Measurements from ENCODE around the gene C1orf105.
A peak's percentile ranks its signal among the peaks of the same experiment; 100 is the strongest.

The C1orf105 gene

DNA sequence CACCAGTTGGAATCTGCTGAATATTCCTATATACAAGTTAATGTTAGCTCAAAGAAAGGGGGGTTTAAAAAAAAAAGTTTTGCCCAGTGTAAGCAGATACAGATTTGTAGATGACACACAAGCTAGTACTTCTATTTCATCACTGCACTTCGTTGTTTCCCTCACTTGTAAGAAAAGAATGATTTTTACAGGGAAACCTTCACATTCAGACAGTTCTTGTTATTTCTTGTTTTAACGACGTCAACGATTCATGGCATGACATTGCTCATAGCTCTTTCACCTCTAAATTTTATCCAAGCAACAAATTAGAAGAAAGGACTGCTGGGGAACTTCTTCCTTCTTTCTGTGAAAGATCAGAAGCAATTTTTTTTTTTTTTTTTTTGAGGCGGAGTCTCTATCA lies 25.7 kb upstream of the C1orf105 start:
- DNase-seq: no peak
- intact Hi-C loops (cut with DNase I): loop anchor here (5.0 to 10.0 kb wide), 2 partner anchors 210 to 593 kb away; no protein-coding TSS in a partner anchor

DNA sequence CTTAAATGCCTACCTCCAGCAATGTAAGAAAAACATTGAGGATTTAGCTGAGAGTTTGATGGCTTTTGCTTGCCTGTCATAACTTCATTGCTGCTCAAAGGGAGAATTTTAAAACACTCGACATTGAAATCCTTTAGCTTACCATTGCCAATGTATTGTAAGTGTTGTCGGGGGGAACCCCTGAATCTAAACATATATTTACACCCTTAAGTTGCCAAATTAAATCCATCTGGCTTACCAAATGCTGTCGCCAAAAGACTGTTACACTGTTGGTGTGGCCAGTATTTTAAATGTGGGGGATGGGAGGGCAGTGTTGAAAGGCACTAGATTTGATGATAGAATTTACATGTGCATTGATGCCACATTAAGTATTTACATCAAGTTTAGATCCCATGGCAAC lies 24.9 kb upstream of the C1orf105 start:
- no peak for DNase-seq
- intact Hi-C loops (cut with DNase I): loop anchor here (5.0 to 10.0 kb wide), 2 partner anchors 211 to 593 kb away; no protein-coding TSS in a partner anchor

DNA sequence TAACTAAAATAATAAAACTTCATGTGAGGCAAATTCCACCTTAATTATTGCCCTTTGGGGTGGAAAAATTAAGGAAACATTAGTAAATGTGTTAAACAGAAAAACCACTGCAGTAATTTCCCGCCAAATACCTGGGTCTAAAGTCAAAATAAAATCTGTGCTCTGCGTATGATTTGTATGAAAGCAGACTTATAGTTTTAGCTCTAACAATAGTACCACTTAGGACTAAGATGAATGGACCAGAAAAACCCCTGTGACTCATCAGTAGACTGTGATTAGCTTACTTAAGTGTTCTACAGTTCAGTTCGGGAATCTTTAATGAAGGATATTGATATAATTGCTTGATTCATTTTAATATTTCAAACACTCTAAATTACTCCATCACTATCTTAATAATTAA lies 23.3 kb upstream of the C1orf105 start:
- intact Hi-C loops (cut with DNase I): loop anchor here (5.0 to 10.0 kb wide), 2 partner anchors 212 to 595 kb away; no protein-coding TSS in a partner anchor
- DNase-seq: no peak

DNA sequence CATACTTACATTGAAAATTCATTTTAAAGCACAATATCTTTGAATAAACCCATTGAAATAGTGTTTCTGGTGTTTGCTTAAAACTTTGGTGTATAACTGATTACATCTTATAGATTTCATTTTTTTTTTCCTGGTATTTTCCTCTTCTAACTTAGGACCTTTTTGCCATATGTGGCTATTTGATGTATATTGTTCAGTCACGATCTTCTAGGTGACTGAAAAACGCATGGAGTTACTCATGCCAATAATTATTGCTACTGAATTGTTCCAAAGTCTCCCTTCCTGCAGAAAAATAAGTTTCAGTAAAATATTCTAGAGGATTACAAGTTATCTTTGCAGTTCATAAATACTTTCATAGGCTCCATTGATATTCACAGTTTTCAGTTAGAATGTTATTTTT lies 22.9 kb upstream of the C1orf105 start:
- intact Hi-C loops (cut with DNase I): loop anchor here (5.0 to 10.0 kb wide), 2 partner anchors 213 to 595 kb away; no protein-coding TSS in a partner anchor
- no peak for DNase-seq

DNA sequence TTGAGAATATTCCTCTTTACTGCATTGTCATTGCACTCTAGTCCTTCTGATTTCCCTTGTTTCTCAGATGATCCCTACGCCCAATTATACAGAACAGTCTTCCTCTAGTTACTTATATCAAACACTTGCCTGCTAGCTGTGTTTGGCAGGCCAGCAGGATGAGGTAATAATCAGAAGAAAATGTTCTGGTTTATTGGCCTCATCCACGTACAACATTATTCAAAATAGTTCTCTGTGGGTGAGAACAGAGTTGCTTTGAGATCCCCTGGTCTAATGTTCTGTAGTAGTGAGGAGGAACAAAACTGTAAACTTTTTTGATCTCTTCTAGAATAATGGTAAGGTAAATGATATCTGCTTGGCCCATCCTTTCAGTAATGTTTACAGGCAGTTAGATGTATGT lies 22.3 kb upstream of the C1orf105 start:
- intact Hi-C loops (cut with DNase I): loop anchor here (5.0 to 10.0 kb wide), 2 partner anchors 213 to 596 kb away; no protein-coding TSS in a partner anchor
- DNase-seq: no peak

DNA sequence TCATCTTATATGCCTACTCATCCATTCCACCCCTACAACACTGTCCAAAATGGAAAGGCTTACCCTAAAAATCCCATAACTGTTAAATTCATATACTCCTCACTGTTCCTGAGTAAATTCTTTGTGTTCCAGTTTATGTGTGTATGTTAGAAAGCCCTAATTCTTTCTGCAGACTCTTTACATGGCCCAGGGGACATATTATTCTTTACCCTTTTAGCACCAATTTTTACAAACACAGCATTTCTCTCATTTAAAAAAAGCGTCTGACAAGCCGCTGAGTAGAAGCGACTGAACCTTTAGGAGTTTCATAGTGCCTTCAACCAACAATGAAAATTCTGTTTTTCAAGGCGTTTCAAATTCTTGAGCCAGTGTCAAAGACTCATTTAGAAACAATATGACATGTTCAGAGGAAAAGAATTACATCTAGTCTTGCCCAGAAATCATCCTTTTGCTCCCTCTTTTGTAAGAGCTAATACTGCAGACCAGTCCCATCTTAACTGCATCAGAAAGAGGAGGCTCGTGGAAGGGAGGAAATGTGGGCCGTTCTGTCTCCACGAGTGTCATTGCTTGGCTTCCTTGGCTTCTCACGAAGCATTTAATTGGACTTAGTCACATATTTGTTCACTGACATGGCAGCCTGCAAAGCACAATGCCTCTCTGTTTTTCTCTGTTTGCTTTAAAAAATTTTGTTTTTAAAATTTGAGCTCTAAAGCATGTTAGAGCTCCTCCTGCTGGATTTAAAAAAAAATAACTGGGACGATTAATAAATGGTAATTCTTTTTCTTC lies 21.3 kb upstream of the C1orf105 start:
- intact Hi-C loops (cut with DNase I): loop anchor here (1.0 to 10.0 kb wide), 3 partner anchors 214 to 597 kb away; no protein-coding TSS in a partner anchor
- DNase-seq: peak in 8 of 10 donors; percentile 15 to 84 (median 51)

DNA sequence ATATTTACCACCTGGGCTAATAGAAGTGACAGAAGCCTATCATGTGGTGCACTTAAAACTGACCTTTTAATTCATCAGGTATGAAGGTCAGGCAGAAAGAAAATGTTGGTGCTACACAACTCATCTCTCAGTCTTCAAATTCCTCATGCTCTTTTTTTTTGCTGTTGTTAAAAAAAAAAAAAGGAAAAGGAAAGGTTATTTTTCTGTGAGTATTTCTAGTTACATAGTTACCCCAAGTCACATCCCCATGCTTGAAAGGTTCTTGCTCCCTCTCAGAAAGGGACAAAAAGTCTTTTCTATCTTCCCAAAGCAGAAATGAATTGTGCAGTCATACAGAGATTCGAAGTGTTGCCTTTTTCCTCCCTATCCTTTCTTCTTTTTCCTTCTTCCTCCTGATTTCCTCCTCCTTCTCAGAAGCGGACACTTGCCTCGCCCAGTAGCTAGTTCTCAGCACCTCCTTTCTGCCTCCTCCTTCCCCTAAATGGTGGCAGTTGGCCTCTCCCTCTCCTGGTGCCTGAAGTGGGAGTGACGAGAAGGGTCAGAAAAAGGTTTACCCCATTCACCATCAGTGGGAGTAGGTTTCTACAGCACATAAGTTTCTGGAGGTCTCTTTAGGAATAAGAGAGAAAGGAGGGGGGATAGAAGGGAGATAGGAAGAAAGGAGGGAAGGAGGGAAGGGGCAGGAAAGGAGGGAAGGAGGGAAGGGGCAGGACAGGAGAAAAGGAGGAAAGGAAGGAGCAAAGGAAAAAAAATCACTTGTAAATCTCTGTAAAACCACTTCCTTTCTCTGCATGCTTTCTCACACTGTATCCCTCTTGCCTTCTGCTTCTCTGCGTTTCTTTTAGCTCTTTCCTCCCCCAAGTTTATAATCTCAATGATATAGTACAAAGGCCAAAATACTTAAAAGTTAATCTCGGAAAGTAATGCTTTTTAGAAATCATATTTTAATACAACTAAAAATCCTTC lies 20.4 kb upstream of the C1orf105 start:
- no peak for DNase-seq
- intact Hi-C loops (cut with DNase I): loop anchor here (1.0 to 10.0 kb wide), 3 partner anchors 215 to 598 kb away; no protein-coding TSS in a partner anchor

DNA sequence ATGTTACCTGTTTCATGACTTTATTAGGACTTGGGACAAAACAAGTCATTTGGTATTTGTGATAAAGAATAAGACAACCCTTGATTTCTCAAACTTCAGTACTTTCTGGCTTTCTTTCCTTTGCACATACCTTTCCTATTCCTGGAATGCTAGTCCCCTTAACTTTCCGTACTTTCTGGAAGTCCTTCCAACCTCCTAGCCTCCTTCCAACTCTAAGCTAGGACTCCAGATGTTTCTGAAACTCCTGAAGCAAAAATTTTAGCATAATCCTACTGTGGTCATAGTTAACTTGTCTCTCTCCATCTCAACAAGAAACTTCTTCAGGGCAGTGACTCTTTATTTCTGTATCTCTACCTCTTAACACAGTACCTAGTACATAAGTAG lies 19.8 kb upstream of the C1orf105 start:
- intact Hi-C loops (cut with DNase I): no loop called here
- DNase-seq: no peak

DNA sequence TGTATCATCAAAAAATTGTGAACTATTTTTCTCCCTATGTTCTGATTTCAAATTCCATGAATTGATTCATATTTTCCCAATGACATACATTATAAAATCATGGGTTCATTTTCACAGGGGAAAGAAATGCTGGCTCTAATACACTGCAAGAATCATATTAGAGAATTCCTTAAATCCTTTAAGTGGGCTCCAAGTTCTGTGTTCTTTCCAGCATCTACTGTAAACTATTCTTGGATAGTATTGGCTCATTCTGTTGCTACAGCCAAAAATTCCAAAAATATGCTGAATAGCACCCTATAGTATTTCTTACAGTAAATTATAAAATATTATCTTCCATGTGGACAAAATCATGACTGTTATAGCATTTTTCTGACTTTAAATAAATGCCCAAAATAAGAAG lies 19.0 kb upstream of the C1orf105 start:
- no peak for DNase-seq
- intact Hi-C loops (cut with DNase I): no loop called here

DNA sequence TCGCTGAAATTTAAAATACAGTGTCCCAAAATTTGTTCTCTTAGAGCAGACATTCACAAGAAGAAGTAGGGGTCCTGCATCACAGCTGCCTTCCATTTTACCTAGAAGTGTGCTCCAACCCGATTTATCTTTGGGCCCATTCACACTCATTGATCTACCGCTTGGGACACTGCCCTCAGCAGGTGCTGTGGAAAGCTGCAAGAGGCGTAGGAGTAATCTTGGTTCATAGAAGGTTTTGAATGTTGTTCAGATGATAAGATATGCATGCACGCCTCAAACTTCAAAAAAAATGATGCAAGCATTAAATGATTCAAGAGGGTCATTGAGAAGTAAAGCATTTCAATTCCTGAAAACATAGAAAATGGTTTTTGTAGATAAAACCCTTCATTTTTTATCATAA lies 18.6 kb upstream of the C1orf105 start:
- no peak for DNase-seq
- intact Hi-C loops (cut with DNase I): no loop called here

DNA sequence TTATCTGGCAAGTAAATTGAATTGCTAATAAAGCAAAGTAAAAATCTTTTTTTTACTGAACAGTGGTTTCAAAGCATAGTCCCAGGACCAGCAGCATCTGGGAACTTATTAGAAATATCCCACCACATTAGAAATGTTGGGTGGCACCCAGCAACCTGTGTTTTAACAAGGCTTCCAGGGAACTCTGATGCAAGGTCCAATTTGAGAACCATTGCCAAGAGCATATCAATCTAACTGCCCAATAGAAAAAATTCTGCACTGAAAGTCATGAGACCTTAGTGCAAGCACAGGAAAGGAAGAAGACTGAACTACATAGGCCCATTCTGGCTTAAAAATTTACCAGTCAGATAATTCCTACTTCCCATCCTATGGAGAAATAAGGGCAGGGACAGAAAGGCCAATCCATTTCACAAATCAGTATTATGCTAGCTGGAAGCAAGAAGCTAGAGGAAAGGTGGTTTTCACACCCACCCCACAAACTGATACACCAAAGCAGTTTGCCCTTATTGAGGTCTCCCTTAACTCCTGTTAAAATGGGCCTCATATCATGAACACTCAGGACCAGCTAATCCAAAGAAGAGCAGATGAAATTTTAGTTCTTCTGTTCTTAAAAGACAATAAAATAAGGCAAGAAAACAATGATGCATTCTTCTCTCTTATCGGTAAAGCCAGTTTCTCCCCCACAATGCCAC lies 17.5 kb upstream of the C1orf105 start:
- no peak for DNase-seq

DNA sequence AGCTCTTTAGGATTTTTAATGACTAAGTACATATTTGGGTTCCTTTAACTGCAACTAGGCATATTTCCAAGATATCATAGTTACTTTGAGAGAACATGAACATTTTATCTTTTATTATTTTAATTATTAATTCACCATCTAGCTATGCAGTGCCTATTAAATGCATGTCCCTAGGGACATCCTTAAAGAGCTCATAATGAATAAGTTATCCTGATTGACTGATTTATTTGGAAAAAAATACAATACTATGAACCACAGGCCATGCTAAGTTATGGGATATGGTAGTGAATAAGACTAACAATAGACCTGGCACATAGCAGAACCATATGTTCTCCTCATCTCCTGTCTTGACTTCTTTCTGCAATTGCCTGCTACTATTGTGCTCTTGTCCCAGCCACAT lies 16.4 kb upstream of the C1orf105 start:
- intact Hi-C loops (cut with DNase I): no loop called here
- no peak for DNase-seq

More for the DNA sequence above, 17.5 kb upstream of the C1orf105 start:
- intact Hi-C loops (cut with DNase I): no loop called here

DNA sequence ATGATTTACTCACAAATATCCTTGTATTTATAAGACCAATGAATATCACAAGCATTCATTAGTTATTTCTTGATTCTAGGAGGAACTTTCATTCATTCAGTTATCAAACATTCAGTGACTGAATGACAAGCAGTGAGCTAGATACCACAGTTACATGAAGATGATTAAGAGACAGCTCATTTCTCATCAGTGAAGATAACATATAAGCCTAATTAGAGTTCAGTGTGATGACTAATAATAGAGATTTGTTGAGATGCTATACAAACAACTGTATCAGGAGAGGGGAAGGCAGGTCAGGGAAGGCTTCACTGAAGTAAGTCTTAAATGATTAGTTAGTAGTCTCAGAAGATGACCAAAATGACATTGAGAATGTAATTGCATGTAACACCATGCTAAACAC lies 14.6 kb upstream of the C1orf105 start:
- intact Hi-C loops (cut with DNase I): no loop called here
- no peak for DNase-seq

DNA sequence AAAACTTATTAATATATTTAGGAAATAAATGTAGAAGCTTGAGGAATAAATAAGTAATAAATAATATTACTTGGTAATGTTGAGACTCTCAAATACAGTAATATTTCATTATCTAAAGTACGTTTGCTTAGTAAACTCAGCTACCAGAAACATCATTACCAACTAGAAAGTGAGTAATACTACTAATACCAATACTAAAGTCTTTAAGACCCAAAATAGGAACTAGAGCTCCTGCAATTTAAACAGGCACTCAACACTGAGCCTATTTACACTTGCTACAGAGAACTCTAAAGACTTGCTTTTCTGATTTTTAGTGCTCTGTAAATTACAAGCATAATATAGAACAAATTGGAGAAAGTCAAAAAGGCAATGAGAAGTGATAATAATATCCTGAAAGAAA lies 13.5 kb upstream of the C1orf105 start:
- DNase-seq: no peak
- intact Hi-C loops (cut with DNase I): no loop called here

DNA sequence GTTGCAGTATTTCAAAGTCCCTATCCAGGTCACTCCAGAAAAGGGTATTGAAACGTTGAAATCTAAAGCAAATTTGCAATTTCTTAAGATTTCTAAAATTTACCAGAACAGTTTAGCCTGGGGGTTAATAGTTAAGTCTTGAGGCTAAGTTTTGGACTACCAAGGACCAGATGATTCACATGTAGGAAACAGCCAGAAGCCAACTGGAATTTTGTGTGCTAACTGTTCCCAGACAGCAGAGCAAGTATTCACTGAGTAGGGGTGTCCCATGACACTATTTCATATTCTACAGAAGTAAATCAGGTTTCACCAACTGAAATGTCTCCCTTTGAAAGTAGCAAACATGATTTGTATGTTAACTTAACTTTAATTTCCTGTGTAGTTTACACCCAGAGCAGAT lies 11.5 kb upstream of the C1orf105 start:
- intact Hi-C loops (cut with DNase I): no loop called here
- DNase-seq: no peak

DNA sequence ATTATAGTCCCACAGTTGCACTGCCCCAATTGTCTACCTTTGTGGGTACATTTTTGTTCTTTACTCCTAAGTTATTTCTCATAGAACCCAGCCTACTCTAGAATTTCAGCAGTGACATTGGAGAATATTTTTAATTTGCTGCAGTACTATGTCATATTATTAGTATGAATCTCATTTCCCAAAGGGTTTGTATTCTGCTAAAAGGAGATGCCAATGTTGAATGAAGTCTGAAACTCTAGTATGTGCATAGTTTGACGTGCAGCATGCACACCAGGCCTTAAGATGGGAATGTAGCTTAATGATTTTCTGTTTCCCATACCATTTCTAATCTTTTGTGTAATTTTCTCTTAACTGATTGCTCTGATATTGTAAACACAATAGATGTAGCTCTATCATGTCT lies 10.5 kb upstream of the C1orf105 start:
- no peak for DNase-seq
- intact Hi-C loops (cut with DNase I): no loop called here

DNA sequence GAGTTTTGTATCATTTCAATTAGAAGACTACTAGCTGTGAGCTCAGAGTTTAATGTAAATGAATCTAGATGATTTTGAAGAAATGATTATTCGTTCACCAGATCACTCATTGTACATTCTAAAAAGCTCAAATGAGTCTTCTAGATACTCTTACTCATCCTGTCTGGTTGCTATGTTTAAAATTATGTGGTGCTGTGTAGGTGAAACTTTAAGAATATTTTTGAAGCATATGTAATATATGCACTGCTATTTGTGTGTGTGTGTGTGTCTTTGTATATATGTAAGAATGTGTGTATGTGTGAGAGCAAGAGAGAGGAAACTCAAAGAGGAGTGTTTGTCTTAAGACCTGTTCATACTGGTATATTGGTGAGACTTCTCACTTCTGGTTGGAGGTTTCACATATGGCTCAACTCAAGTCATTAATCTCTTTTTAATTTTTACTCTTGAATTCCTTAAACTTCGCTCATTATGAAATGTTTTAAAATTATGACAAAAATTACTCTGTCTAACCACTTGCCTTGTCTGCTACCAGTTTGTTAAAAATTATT lies 8.6 kb upstream of the C1orf105 start:
- DNase-seq: no peak
- intact Hi-C loops (cut with DNase I): no loop called here

DNA sequence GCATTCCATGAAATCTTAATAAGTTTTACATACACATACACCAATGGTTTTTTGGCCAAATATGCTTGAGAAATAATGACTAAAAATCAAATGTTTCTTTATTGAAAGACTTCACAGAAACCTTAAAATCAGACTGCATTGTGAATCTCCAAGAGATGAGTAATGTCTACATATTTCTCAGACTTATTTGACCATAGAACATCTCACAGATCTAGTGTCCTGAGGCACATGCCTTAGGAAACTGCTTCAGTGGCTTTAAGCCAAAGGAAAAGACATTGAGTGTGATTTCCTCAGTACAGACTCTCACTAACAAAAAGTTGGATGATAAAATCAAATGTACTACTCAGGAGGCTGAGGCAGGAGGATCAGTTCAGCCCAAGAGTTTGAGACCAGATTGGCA lies 6.2 kb upstream of the C1orf105 start:
- intact Hi-C loops (cut with DNase I): no loop called here
- DNase-seq: no peak

DNA sequence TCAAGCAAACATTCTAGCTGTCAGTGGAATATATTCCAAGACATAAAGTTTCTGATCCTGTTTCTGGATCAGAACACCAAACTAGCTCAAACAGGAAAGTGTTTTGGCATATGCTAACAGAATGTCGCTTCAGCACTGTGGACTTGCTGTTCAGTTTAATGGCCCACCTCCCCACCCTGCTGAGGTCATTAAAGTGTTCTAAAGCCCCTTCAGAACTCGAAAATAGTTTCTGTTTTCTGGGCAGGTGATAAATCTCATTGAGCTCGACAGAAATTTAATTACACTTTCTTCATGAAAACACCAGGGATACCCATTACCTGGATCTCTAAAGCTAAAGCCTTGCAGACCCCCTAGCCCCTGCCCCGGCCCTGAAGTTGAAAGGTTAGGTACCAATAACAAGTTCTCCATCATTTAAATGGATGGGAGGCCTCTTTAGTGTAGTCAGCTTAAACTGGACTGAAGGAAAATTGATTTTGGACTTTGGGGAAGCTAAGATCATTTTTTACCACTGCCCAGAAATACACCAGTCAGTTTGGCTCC lies 3.9 kb upstream of the C1orf105 start:
- intact Hi-C loops (cut with DNase I): no loop called here
- no peak for DNase-seq

DNA sequence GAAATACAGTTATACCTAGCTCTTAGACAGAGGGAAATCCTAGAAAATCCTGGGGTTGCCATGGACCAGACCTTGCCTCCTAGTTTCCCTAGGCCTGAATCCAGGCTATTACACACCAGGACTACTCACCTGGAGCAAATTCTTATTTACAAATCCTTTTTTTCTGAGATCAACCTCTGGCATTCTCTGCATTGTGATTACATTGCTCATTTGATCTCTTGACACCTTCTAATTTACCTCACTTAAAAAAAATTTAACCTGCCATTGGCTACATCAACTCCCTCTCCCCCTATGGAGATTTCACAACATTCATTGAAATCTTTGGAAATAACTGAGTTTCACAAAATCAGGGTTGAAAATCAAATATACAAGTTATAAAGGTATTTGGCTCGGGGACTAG lies 2.9 kb upstream of the C1orf105 start:
- intact Hi-C loops (cut with DNase I): no loop called here

More for the DNA sequence above, 2.9 kb upstream of the C1orf105 start:
- no peak for DNase-seq

All from posterior cingulate gyrus (tissue), 11 donors.